Psoas muscle (tissue), 8 donors: Measurements from ENCODE around the gene SASH1. TPM values are rescaled to one million over a fixed set of nuclear protein-coding genes. Genes with fewer than 3 reads are reported as not detected.
"Not testable (repeated sequence)": the region's sequence is repeated elsewhere in the genome, so short reads cannot be mapped to it uniquely, and the experiment has no call there.

Experiments used
- ATAC-seq, 4 donors: fragments of 200-7000 bp; cut with Tn5 transposase; one replicate each; pipeline ENCODE4 v1.9.1; 2020; ENCODE audit warnings: moderate library complexity in 3 of 4, mild to moderate bottlenecking in 2 of 4
- DNase-seq, 2 donors: peaks; one replicate each; pipeline ENCODE4 v3.0.0-alpha.2; 2020
- H3K27ac ChIP-seq: fragments of 200-600 bp; one replicate; pipeline ENCODE4 v1.8.0; 2022
- H3K27me3 ChIP-seq, 3 donors: fragments of 200-600 bp in 1 of 3; one replicate each; pipeline versions ENCODE4 v1.6.1 to v1.8.0; 2013 to 2022; ENCODE audit warnings: low read length in 2 of 3, mild to moderate bottlenecking in 2 of 3, moderate library complexity in 1 of 3; ENCODE audit not compliant: insufficient read depth in 3 of 3
- H3K36me3 ChIP-seq, 2 donors: fragments of 200-600 bp in 1 of 2; one replicate each; pipeline versions ENCODE4 v1.6.1 to v1.8.0; 2013 to 2022; ENCODE audit warnings: low read depth in 1 of 2, mild to moderate bottlenecking in 1 of 2, moderate library complexity in 1 of 2; ENCODE audit not compliant: insufficient read depth in 1 of 2
- H3K4me1 ChIP-seq: fragments of 200-600 bp; one replicate; pipeline ENCODE4 v1.8.0; 2022
- H3K4me3 ChIP-seq: fragments of 200-600 bp; one replicate; pipeline ENCODE4 v1.8.0; 2022; ENCODE audit warnings: mild to moderate bottlenecking
- H3K9me3 ChIP-seq: fragments of 200-600 bp; one replicate; pipeline ENCODE4 v1.8.0; 2022
- CTCF ChIP-seq: fragments of 200-600 bp; IDR thresholded peaks from one replicate; pipeline ENCODE4 v1.8.0; 2022; ENCODE audit warnings: antibody characterized with exemption
- WGBS, 3 donors: extraction: QIAGEN DNeasy Blood & Tissue Kit; methylation state at CpG; one replicate each; pipeline versions ENCODE4 v1.1.6 to v1.1.7; 2013; 5-methylcytosine and 5-hydroxymethylcytosine counted together
- intact Hi-C, 2 donors: fragments of 100-400 bp; cut with DNase I; formaldehyde crosslinking; loops; one replicate each; pipeline versions ENCODE4 v1.11.0 to v1.14.2; 2022
- polyA plus RNA-seq, 3 donors: library from polyadenylated mRNA; stranded (reverse); fragments of 200-250 nt; gene quantifications; one replicate each; pipeline ENCODE4 v1.2.3, GENCODE V29; 2013
- total RNA-seq, 4 donors: library from RNA; stranded (reverse); fragmentation: NEBNext Ultra II Directional in 2 of 4; extraction: Animal tissue kit (Norgen Biotek cat#: 25700) in 2 of 4; gene quantifications; one replicate each; pipeline versions ENCODE4 v1.2.1 to v1.2.4, GENCODE V29; 2021 to 2023
- donor health status: healthy with polysubstance abuse.
- donor health status: DM: no; HTN: no; CAD: no; lungs with moderate emphysema.
- donor health status: Bipolar disorder and iron deficiency.
- donor health status: healthy.
- donor health status: DM: yes; HTN: yes; CAD: no.
- donor health status: DM: no; HTN: no; CAD: no.
- donor health status: DM: no; HTN: no; CAD: no.
- donor health status: DM: yes; HTN: yes; CAD: no.

The SASH1 gene
- total and polyA plus RNA-seq, 7 donors = 5.0 to 26.1 (median 13.0) TPM

GRCh38 chr6:148351309-148351708 lies 8.7 kb downstream of the SASH1 start:
- Histone ChIP-seq H3K36me3 (no peaks in the 10 kb centered on the region), H3K4me1 (no peaks in the 10 kb centered on the region), H3K9me3 (no peaks in the 10 kb centered on the region), H3K27ac (no peak overlapping the region), H3K27me3 (peaks cover 0 to 2% (median 0%) of the 10 kb centered on the region in 3 donors), H3K4me3 (no peak overlapping the region)
- intact Hi-C loops = no loop called here
- no peak for DNase-seq
- ATAC-seq = no peak
- 78 to 84% (median 80%) methylated on average over 1 of the region's 1 CpG for WGBS, 3 donors
- TF ChIP-seq CTCF = no peak

GRCh38 chr6:148352421-148352820 lies 9.8 kb downstream of the SASH1 start:
- H3K9me3 ChIP-seq, H3K27me3 ChIP-seq, ATAC-seq, H3K4me1 ChIP-seq, H3K27ac ChIP-seq, H3K4me3 ChIP-seq, intact Hi-C loops, DNase-seq, H3K36me3 ChIP-seq: not testable (repeated sequence)
- 93 to 95% (median 95%) methylated on average over 7 of the region's 7 CpGs for WGBS, 3 donors

- ATAC-seq = peak; percentile 70 to 84 (median 77)
- peak in 1 of 2 donors; percentile 42 for DNase-seq
These were observed 15.7 kb downstream of the SASH1 start for GRCh38 chr6:148358196-148358785.

GRCh38 chr6:148359228-148359627 lies 16.6 kb downstream of the SASH1 start:
- TF ChIP-seq CTCF = no peak
- Histone ChIP-seq H3K27ac (no peak overlapping the region), H3K4me1 (peaks cover 8% of the 10 kb centered on the region)

More at GRCh38 chr6:148358196-148358785, 15.7 kb downstream of the SASH1 start:
- H3K27me3 ChIP-seq = no peaks in the 10 kb centered on the region
- no peaks in the 10 kb centered on the region for H3K36me3 ChIP-seq
- WGBS, 3 donors = 22 to 40% (median 29%) methylated on average over 7 of the region's 7 CpGs
- H3K9me3 ChIP-seq = no peaks in the 10 kb centered on the region
- H3K27ac ChIP-seq = peak overlapping the region; percentile 41
- H3K4me1 ChIP-seq = peaks cover 8% of the 10 kb centered on the region
- intact Hi-C loops = no loop called here
- no peak for TF ChIP-seq CTCF
- H3K4me3 ChIP-seq = peak overlapping the region; percentile 15

GRCh38 chr6:148364056-148364824 lies 21.6 kb downstream of the SASH1 start:
- WGBS, 3 donors = 62 to 71% (median 65%) methylated on average over 11 of the region's 11 CpGs
- Histone ChIP-seq H3K4me1 (peaks cover 10% of the 10 kb centered on the region), H3K9me3 (no peaks in the 10 kb centered on the region), H3K27me3 (no peaks in the 10 kb centered on the region), H3K4me3 (no peak overlapping the region), H3K36me3 (no peaks in the 10 kb centered on the region), H3K27ac (peak overlapping the region; percentile 63)
- no peak for DNase-seq
- no peak for TF ChIP-seq CTCF
- ATAC-seq = peak; percentile 39 to 68 (median 54)
- intact Hi-C loops = no loop called here

More at GRCh38 chr6:148359228-148359627, 16.6 kb downstream of the SASH1 start:
- DNase-seq = no peak
- H3K36me3 ChIP-seq = no peaks in the 10 kb centered on the region
- intact Hi-C loops = no loop called here
- 90 to 97% (median 97%) methylated on average over 5 of the region's 5 CpGs for WGBS, 3 donors
- H3K27me3 ChIP-seq = no peaks in the 10 kb centered on the region
- H3K9me3 ChIP-seq = no peaks in the 10 kb centered on the region
- no peak overlapping the region for H3K4me3 ChIP-seq
- no peak for ATAC-seq
